ENCODE data around the gene TXNRD3.

- TF ChIP-seq CTCF (IDR thresholded peaks at IDR 0.05; ENCODE audit: low read depth, low read length) (no peak), EZH2phosphoT487 (IDR thresholded peaks at IDR 0.05; ENCODE audit: low read depth) (no peak)
Measured at GRCh38 chr3:126567696-126568438, 87.1 kb downstream of the TXNRD3 start.
